ENCODE results near the gene GABPA.

DNA sequence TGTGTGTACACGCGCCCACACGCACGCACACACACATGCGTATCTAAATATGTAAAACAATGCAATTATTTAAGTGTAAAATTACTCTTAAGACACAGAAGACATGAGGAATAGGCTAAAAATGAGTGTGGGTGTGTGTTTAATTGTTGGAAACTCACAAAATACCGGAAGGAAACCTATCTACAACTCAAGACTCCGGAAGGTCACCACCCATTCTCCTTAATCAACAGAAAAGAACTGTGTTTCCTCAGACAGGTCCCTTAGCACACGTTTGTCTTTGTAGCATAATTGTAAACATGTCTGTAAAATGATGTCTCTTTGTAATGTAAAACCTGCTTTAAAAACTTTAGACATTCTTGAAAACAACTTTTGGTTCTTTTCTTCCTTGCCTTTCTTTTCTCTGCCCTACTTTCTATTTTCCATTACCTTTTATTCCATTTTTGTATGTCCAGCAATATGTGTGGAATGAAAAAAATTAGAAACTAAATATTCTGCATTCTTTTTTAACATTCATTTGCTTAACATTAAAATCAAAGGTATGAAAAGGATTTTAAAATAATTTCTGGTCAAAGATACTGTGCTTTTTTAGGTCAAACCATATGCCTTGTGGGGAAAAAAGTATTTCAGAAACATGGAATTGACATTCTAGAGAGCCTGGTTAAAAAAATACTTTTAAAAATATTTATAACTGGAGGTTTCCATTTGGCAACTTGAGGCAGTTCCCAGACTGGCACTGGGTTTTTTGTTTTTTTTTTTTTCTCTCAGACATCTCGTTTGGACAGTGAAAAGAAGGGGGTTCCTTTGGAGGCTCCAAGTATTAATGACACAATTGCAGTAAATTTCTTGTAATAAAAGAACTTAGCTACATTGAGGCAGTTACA is 46.3 kb upstream of the GABPA start:
- TF ChIP-seq, protein P1, sequence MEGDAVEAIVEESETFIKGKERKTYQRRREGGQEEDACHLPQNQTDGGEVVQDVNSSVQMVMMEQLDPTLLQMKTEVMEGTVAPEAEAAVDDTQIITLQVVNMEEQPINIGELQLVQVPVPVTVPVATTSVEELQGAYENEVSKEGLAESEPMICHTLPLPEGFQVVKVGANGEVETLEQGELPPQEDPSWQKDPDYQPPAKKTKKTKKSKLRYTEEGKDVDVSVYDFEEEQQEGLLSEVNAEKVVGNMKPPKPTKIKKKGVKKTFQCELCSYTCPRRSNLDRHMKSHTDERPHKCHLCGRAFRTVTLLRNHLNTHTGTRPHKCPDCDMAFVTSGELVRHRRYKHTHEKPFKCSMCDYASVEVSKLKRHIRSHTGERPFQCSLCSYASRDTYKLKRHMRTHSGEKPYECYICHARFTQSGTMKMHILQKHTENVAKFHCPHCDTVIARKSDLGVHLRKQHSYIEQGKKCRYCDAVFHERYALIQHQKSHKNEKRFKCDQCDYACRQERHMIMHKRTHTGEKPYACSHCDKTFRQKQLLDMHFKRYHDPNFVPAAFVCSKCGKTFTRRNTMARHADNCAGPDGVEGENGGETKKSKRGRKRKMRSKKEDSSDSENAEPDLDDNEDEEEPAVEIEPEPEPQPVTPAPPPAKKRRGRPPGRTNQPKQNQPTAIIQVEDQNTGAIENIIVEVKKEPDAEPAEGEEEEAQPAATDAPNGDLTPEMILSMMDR (IDR thresholded peaks at IDR 0.05) = no peak
- no peak for TF ChIP-seq EZH2phosphoT487 (IDR thresholded peaks at IDR 0.05)

All from neural progenitor cell (in vitro differentiated cells).